D341Med (cell line): Measurements from ENCODE around the gene DNAJC17.

Source experiments
- DNase-seq: peaks from one replicate; pipeline ENCODE4 v3.0.0; 2012; ENCODE audit warnings: low spot score

The DNAJC17 gene

DNA sequence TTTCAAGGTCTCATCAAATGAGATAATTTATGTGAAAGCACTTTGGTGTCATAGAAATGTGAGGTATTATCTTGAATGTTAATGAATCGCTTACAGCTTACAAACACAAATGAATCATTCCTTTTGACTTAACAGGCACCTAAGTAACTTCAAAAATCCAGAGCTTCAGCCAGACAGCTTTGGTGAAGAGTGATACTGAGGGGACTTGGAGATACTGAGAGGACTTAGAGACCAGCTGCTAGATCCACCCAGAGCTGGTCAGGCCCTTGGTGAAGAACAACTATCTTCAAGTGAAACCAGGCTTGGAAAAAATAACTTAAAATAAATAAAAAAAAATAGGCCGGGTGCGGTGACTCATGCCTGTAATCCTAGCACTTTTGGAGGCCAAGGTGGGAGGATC lies 16.6 kb downstream of the DNAJC17 start:
- DNase-seq = no peak

DNA sequence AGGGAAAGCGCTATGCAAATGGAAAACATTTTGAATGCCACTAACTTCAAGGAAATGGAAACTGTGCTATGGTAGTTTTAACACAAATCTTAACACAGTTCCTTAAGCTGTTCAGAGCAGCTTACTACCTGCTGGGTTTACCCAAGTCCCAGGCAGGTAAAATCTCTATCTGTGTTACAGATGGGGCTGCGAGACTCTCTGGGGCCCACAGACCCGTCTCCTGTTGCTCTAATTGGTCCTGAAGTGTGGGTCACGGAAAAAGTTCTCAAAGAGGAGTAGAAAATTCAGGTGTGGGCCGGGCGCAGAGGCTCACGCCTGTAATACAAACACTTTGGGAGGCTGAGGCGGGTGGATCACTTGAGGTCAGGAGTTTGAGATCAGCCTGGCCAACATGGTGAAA lies 17.3 kb downstream of the DNAJC17 start:
- DNase-seq = no peak

DNA sequence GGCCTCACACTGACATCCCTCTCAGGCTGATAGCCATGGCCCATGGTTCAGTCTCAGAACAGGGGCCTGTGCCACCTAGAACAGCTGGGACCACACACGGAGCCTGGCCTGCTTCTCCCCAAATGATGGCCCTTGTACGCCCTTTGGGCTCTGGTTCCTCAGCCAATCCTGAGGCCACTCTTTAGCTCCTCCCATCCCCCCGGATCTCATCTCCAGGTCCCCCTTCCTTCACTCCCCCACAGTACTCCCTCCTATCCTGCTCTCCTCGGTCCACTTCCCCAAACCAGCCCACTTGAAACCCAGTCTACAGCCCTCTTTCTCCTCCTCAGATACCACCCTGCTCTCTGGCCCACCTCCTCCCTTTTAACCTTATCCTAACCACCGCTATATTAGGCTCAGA lies 18.2 kb downstream of the DNAJC17 start:
- DNase-seq = no peak

DNA sequence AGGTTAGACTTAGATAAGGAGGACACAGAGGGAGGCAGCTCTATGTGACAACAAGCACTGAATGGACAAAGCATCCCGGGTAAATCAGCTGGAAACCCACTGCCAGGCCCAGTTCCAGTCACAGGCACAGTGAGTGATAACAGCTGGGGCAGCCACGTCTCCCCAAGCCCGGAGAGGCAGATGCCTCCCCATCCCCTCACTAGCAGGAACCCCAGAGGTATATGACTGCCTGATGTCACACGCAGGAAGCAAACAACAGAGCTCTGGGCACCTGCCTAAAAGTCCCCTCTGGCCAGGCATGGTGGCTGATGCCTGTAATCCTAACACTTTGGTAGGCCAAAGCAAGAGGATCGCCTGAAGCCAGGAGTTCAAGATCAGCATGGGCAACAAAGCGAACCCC lies 19.3 kb downstream of the DNAJC17 start:
- no peak for DNase-seq

DNA sequence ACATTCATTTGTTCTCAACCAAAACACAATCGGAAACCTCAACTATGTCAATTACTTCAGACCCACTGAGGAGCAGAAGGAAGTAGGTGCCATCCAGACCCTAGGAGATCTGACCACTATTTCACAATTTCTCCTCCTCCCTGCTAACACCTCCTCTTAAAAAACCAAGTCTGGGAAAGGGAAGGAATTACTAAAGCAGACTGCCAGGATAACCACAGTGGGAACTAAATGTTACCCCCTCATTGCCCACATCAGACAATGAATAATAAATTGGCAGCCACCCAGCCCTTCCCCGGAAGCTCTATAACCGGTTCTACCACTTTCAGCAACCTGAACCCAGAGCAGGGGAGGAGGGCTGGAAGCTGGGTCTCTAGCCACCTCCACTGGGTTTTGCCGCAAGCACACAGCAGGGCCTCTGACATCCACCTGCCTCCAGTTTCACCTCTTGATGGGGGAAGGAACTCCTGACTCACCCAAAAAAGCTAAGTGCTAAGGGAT lies 19.9 kb downstream of the DNAJC17 start:
- DNase-seq = no peak

- no peak for DNase-seq
These were observed 21.5 kb downstream of the DNAJC17 start for GRCh38 chr15:40785814-40786213.

- DNase-seq = no peak
These were observed 22.1 kb downstream of the DNAJC17 start for GRCh38 chr15:40785164-40785563.

DNA sequence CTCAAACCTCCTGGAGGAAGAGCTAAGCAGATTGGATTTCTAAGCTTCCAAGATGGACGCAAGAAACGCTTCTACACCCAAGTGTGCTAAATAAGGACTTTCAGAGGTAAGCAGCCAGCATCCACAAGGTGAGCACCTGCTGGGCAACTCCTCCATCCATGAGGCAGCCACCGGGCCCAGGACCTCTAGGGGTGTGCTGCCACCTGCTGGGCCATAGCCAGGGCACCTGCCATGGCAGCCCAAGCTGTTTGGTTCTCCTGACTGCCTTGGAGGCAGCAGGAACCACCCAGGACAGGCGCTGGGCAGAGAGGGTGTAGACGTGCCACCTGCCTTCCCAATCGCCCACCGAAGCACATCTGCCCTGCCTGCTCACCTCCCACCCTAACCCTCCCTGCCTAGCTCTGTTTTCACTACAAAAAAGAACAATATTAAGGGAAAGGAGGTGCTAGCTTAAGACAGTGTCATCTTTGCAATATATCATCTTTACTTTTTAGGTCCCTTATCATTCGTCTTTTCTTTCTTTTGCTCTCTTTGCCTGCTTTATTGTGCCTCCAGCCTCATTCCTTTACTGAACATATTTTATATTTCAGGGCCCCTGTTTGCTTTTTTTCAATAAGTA lies 24.6 kb downstream of the DNAJC17 start:
- DNase-seq = peak; percentile 88

- no peak for DNase-seq
These were observed 30.6 kb downstream of the DNAJC17 start for GRCh38 chr15:40776537-40777141.

GRCh38 chr15:40775740-40776536 lies 31.3 kb downstream of the DNAJC17 start:
- no peak for DNase-seq

GRCh38 chr15:40775007-40775406 lies 32.3 kb downstream of the DNAJC17 start:
- DNase-seq = no peak

GRCh38 chr15:40773902-40774301 lies 33.4 kb downstream of the DNAJC17 start:
- DNase-seq = no peak

DNA sequence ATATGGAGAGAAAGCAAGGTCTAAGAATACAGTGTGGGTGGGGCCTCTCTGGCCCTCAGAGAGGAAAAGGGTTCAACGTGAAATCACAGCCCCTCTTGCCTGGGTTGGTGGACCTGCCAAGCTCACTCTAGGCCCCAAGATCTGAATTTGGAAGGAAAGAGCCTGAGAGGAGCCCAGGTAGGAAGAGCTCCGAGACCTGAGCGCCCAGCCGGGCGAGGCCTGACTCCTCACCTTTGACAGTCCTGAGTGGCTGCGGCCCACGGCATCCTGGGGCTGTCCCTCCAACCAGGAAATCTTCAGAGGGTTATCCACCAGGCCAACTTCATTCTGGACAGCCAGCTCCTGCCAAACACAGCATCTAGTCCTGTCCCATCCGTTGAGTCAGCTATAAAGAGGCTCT lies 33.8 kb downstream of the DNAJC17 start:
- no peak for DNase-seq

GRCh38 chr15:40772014-40772413 lies 35.3 kb downstream of the DNAJC17 start:
- DNase-seq = no peak

GRCh38 chr15:40771242-40771641 lies 36.0 kb downstream of the DNAJC17 start:
- no peak for DNase-seq

- peak; percentile 53 for DNase-seq
These were observed 37.0 kb downstream of the DNAJC17 start for GRCh38 chr15:40770147-40770721.

DNA sequence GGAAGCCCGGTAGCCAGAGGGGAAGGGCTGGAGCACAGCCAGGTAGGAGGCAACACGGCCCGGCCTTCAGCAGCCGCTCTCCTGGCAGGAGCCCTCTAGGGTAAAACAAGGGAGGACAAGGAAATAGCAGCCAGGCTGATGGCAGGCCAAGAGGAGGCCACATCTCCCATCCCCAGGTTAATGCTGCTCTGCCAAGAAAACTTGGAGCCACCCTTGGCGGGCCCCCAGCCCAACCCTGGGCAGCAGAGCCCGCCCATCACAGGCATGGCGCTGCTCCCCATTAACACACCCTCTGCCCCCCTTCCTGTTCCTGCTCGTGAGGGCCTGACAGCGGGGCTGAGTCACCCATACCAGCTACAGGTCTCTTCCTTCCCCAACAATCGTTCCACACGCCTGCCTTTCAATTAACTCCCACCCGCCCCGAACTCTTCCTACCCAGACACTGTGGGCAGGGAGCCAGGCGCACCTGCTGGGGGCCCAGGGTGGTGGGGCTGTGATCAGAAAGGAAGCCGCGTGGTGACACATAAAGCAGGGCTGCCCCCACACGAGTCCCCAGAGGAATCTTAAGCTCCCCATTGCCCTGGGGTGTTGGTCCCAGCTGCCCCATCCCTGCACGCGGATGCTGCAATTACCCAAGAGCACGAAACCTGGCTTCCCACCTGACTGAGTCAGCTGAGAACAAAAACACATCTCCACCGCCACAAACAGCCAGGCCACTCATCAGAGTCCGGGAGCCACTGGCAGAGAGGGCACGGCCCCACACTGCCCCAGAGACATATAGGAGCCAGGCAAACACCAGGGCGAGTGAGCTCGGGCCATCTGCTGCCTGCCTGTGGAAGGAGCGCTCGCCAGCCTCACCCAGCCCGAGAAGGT lies 37.8 kb downstream of the DNAJC17 start, which contains the start of gene C15orf62:
Gene C15orf62 (plus strand): TSS at position 707 of the 873 bp plus-strand sequence. CDS start 516 bp downstream, outside the sequence.
- DNase-seq = peak; percentile 65

DNA sequence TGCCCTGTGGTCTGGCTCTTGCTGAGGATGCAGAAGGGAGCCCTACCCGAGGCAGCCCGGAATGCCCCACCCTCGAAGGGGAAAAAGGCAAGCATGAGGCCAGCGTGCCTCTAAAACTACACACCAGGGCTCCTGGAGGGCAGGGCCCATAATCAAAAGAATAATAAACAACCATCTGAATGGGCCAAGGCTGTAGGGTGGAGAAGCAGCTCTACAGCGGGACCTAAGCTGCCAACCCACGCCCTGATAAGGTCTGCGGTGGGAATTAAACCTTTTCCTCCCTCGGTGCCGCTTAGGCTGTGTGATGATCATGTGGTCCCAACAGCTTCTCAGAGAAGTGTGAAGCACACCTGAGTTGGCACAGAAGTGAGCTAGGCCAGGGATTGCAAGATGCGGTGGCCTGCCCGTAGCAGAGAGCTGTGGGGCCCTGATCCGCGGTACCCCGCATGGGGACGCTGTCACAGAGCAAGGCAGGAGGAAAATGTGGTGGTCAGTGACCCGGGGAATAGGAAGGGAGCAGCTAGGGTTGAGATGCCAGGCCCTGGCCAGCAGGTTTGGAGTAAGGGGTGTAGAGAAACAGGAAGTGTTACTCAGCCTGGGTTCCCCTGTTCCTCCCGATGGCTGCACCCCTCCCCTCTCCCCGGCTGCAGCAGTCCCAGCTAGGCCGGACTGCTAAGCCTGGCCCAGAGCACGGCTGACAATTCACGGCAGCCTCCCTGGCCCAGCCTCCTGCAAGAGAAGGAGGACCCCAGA lies 38.6 kb downstream of the DNAJC17 start:
- no peak for DNase-seq

DNA sequence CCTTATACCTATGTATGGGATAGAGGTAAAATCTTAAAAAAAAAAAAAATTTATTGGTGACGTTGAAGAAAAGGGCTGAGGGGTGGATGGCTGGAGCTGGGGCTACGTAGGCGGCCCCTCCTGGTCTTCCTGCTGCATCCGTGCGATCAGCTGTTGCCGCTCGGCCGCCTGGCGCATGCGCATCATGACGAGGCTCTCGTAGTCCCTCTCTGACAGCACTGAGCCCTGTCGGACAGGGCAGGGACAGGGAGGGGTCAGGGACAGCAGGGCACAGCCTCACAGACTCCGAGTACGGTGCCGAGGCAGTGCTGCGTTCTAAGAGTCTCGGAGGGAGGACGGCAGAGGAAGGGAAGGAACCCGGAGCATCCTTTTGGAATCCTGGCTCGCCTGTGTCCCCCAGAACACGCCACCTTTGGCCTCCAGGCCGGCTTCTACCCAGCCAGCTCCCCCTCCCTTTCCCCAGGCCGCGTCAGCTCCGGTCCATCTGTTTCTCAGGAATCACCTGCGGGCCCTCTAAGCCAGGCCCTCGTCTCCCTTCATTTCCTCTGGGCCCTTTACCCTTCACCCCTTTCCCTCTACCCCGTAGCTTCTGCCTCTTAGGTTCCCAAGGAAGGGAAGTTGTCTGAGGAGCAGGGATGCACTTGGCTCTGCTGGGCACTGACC lies 39.3 kb downstream of the DNAJC17 start:
- no peak for DNase-seq
